ENCODE data around the gene ACTG1. TPM values are rescaled to one million over a fixed set of nuclear protein-coding genes. Genes with fewer than 3 reads are reported as not detected.

Gene ACTG1
- total and polyA plus RNA-seq, 9 of the 15 experiments (the other 6 are each of a cell fraction or from before 2014, with no cell fraction given): 224 to 1,775 (median 568) TPM

DNA sequence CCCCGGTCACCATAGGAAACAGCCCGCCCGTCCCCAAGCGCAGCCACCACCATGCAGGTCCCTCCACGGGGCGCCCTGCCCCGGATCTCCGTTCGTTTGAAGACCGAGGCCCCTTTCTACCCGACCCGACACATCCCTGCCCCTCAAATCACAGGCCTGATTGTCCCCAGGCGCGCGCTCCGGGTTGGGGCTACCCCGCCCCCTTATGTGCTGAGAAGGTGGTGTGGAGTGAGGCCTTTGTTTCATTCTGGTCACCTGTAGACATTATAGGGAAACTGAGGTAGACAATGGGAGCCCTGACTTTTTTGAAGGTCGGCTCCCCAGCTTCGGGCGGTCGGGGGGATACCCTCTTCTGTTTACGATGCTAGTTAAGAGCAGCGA lies 763 bp upstream of the ACTG1 start (continued):
- TF ChIP-seq TBL1XR1 (IDR thresholded peaks at IDR 0.05; ENCODE audit: low read length in 2 of 2) (0 out of 4 replicates have a peak, but pooled peaks of 1 of the 2 experiments have one; percentile 2), SNIP1 (IDR thresholded peaks at IDR 0.05; ENCODE audit: low read depth) (no peak), YBX1 (IDR thresholded peaks at IDR 0.05) (no peak), NONO (IDR thresholded peaks at IDR 0.05; ENCODE audit: low read depth in 2 of 2, low read length in 1 of 2) (no peak), KLF6 (CRISPR knock-in tag; IDR thresholded peaks at IDR 0.05; ENCODE audit: borderline replicate concordance) (no peak), CBFA2T2 (conservative IDR thresholded peaks at IDR 0.05) (no peak), HNRNPLL (IDR thresholded peaks at IDR 0.05; ENCODE audit: low read depth, low read length, poor library complexity, severe bottlenecking) (no peak), ZBTB1 (CRISPR knock-in tag; IDR thresholded peaks at IDR 0.05; ENCODE audit: borderline replicate concordance, low read depth) (0 out of 2 replicates have a peak, but pooled peaks have one; percentile 30), SMAD3 (CRISPR knock-in tag; conservative IDR thresholded peaks at IDR 0.05) (no peak), TCF7 (IDR thresholded peaks at IDR 0.05; ENCODE audit: borderline replicate concordance) (no peak), TAF7 (tag; IDR thresholded peaks at IDR 0.05) (no peak; the same call in 1 of the 2 replicates), RBM17 (IDR thresholded peaks at IDR 0.05; ENCODE audit: borderline replicate concordance, low read depth, low read length) (no peak), ZNF347 (CRISPR knock-in tag; IDR thresholded peaks at IDR 0.05; ENCODE audit: low read depth) (no peak), ZNF311 (CRISPR knock-in tag; IDR thresholded peaks at IDR 0.05) (no peak), ZNF668 (CRISPR knock-in tag; IDR thresholded peaks at IDR 0.05) (no peak)
- TF ChIP-seq, protein P1, sequence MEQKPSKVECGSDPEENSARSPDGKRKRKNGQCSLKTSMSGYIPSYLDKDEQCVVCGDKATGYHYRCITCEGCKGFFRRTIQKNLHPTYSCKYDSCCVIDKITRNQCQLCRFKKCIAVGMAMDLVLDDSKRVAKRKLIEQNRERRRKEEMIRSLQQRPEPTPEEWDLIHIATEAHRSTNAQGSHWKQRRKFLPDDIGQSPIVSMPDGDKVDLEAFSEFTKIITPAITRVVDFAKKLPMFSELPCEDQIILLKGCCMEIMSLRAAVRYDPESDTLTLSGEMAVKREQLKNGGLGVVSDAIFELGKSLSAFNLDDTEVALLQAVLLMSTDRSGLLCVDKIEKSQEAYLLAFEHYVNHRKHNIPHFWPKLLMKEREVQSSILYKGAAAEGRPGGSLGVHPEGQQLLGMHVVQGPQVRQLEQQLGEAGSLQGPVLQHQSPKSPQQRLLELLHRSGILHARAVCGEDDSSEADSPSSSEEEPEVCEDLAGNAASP (IDR thresholded peaks at IDR 0.05): no peak
- TF ChIP-seq, protein P2, sequence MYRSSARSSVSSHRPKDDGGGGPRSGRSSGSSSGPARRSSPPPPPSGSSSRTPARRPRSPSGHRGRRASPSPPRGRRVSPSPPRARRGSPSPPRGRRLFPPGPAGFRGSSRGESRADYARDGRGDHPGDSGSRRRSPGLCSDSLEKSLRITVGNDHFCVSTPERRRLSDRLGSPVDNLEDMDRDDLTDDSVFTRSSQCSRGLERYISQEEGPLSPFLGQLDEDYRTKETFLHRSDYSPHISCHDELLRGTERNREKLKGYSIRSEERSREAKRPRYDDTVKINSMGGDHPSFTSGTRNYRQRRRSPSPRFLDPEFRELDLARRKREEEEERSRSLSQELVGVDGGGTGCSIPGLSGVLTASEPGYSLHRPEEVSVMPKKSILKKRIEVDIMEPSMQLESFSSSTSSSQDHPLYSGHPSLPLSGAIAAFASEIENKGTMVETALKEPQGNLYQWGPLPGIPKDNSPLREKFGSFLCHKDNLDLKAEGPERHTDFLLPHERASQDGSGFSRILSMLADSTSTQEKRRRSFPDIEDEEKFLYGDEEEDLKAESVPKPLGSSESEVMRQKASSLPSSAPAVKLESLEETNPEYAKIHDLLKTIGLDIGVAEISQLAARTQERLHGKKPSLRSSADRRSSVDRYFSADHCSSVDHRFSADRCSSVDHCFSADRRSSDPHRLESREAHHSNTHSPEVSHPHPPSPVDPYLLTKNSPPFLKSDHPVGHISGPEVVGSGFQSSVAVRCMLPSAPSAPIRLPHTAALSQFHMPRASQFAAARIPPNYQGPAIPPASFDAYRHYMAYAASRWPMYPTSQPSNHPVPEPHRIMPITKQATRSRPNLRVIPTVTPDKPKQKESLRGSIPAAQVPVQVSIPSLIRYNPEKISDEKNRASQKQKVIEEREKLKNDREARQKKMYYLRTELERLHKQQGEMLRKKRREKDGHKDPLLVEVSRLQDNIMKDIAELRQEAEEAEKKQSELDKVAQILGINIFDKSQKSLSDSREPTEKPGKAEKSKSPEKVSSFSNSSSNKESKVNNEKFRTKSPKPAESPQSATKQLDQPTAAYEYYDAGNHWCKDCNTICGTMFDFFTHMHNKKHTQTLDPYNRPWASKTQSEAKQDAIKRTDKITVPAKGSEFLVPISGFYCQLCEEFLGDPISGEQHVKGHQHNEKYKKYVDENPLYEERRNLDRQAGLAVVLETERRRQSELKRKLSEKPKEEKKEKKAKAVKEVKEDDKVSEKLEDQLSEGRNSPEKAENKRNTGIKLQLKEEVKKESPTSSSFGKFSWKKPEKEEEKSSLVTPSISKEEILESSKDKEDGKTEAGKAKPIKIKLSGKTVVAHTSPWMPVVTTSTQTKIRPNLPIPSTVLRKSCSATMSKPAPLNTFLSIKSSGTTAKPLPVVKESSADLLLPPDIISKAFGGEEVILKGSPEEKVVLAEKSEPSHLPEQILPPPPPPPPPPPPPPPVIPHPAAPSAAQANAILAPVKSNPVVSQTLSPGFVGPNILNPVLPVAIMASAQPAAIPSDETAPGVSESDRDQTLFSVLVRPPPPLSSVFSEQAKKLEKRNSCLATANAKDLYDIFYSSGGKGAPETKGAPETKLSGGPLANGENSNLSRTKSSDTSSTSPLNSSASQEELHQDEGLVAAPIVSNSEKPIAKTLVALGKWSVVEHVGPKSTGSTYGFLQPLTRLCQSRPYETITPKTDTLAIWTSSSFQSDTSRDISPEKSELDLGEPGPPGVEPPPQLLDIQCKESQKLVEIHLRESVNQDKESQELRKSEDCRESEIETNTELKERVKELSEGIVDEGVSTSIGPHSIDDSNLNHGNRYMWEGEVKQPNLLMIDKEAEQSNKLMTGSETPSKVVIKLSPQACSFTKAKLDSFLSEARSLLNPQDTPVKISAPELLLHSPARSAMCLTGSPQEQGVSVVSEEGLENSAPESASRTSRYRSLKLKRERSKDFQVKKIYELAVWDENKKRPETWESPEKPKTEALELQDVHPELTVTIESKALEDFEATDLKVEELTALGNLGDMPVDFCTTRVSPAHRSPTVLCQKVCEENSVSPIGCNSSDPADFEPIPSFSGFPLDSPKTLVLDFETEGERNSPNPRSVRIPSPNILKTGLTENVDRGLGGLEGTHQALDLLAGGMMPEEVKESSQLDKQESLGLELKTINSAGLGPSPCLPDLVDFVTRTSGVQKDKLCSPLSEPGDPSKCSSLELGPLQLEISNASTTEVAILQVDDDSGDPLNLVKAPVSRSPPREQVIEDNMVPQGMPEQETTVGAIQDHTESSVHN (IDR thresholded peaks at IDR 0.05; ENCODE audit: borderline replicate concordance in 1 of 2, low read depth in 1 of 2): no peak

Data from K562 (cell line).